ENCODE data around the gene MRPS7. TPM values are rescaled to one million over a fixed set of nuclear protein-coding genes. Genes with fewer than 3 reads are reported as not detected.

Gene MRPS7
- total and polyA plus RNA-seq, 10 of the 15 experiments (the other 5 are each of a cell fraction or from before 2014, with no cell fraction given): 88.4 to 217 (median 109) TPM

- TF ChIP-seq ZNF687 (IDR thresholded peaks at IDR 0.05): 0 out of 2 replicates have a peak, but pooled peaks have one; percentile 12
Observed at GRCh38 chr17:75288770-75289114, 27.1 kb downstream of the MRPS7 start (continued).

- intact Hi-C loops (cut with micrococcal nuclease; ENCODE audit: unreplicated experiment): loop anchor here (1.0 to 5.0 kb wide), 2 partner anchors 8 to 33 kb away; no protein-coding TSS in a partner anchor
- ChIA-PET SMC1A (ENCODE audit: uncharacterized antibody, unreplicated experiment) (interaction anchor here (0.6 to 5.2 kb wide), 31 partner anchors 8 to 229 kb away, joined by 3 to 86 read pairs (median 5); partner anchors contain the start of genes GGA3, GRB2, MIF4GD and MRPS7), POLR2A (interaction anchor here (0.5 to 2.9 kb wide), 35 partner anchors 8 to 276 kb away, joined by 3 to 30 read pairs (median 4); partner anchors contain the start of genes GGA3, GRB2, MIF4GD and MRPS7), CTCF (interaction anchor here (0.7 to 4.6 kb wide), 47 partner anchors 9 to 344 kb away, joined by 3 to 65 read pairs (median 5); partner anchors contain the start of genes GGA3, GRB2, MIF4GD and MRPS7), RAD21 (ENCODE audit: unreplicated experiment) (interaction anchor here (0.6 to 13.2 kb wide), 46 partner anchors 9 to 458 kb away, joined by 3 to 364 read pairs (median 4); partner anchors contain the start of genes GGA3, GRB2, LLGL2 and MIF4GD)
- H4K20me1 ChIP-seq (ENCODE audit: control insufficient read depth, insufficient read depth): no peaks in the 10 kb centered on the region; the same call in 1 of the 2 replicates
- peak; percentile 95 for ATAC-seq
- BruUV-seq (replicated peaks): no TSS peak
- peak; percentile 95 for FAIRE-seq
- peak within 1 kb of the TSS; percentile 91 for H3K4me3 ChIP-seq
- H3K9me3 ChIP-seq (replicated peaks; ENCODE audit: control insufficient read depth, insufficient read depth, low read length): no peaks in the 10 kb centered on the region
- H3K27me3 ChIP-seq (replicated peaks in 1 of 2; ENCODE audit: control insufficient read depth in 2 of 2, insufficient read depth in 2 of 2, low read length in 1 of 2): no peaks in the 10 kb centered on the region
- in situ Hi-C loops (cut with MboI): no loop called here
- WGBS (ENCODE audit: insufficient coverage, insufficient replicate concordance, low lambda C conversion rate, missing lambda C conversion rate): 1% methylated on average over 57 of the region's 65 CpGs
- H2AFZ ChIP-seq (ENCODE audit: control insufficient read depth, low read depth, low read length): peak within 1 kb of the TSS; percentile 85
- H3K79me2 ChIP-seq (ENCODE audit: control insufficient read depth, insufficient read depth, low read length): peaks cover 33% of the 10 kb centered on the region
- H3K9ac ChIP-seq (ENCODE audit: control insufficient read depth, insufficient read depth, low read length): peak within 1 kb of the TSS; percentile 66
- peak; percentile 98 for DNase-seq (ENCODE audit: low read depth, low spot score)
- peak within 1 kb of the TSS; percentile 83 for H3K27ac ChIP-seq (ENCODE audit: control insufficient read depth, insufficient read depth)
- peak within 1 kb of the TSS; percentile 89 for H3K4me2 ChIP-seq (ENCODE audit: control insufficient read depth, insufficient read depth)
- H3K4me1 ChIP-seq (ENCODE audit: control insufficient read depth, insufficient read depth, low read length): peaks cover 34% of the 10 kb centered on the region
- peaks cover 12 to 16% of the 10 kb centered on the region in 2 experiments for H3K36me3 ChIP-seq (ENCODE audit: control insufficient read depth in 2 of 2, insufficient read depth in 2 of 2, low read length in 1 of 2)
- TF ChIP-seq POLR2AphosphoS2 (IDR thresholded peaks at IDR 0.05; ENCODE audit: low read depth, low read length) (no peak), RFX5 (IDR thresholded peaks at IDR 0.05; ENCODE audit: low read depth, low read length) (peak; percentile 59; the same call in 1 of the 2 replicates), BACH1 (IDR thresholded peaks at IDR 0.05; ENCODE audit: borderline replicate concordance) (peak; percentile 34), SMAD5 (IDR thresholded peaks at IDR 0.05; ENCODE audit: low read depth) (peak; percentile 69; the same call in 1 of the 2 replicates), FOXM1 (IDR thresholded peaks at IDR 0.05; ENCODE audit: low read depth, low read length) (no peak), E2F8 (IDR thresholded peaks at IDR 0.05; ENCODE audit: low read depth, partially characterized antibody) (no peak), JUNB (IDR thresholded peaks at IDR 0.05) (no peak), ETV6 (conservative IDR thresholded peaks at IDR 0.05 in 1 of 2, IDR thresholded peaks at IDR 0.05 in 1 of 2; ENCODE audit: borderline replicate concordance in 1 of 2, low read depth in 1 of 2) (no peak), ZNF274 (IDR thresholded peaks at IDR 0.05; ENCODE audit: insufficient read depth, insufficient read length) (no peak), BMI1 (IDR thresholded peaks at IDR 0.05; ENCODE audit: borderline replicate concordance) (no peak), HDAC2 (IDR thresholded peaks at IDR 0.05) (no peak), CEBPB (IDR thresholded peaks at IDR 0.05; ENCODE audit: borderline replicate concordance in 1 of 2, low read depth in 2 of 2, low read length in 2 of 2) (no peak), CBX5 (IDR thresholded peaks at IDR 0.05; ENCODE audit: low read depth) (no peak)
Observed at GRCh38 chr17:75289115-75289831, 27.6 kb downstream of the MRPS7 start, which contains the start of gene SLC25A19. TSS of gene SLC25A19 (minus strand) at chr17:75289433. CDS start at chr17:75286764, 2,669 bp downstream.
